Trophoblast cell (in vitro differentiated cells and primary cell): ENCODE measurements around the gene TUBA3E.
"Not testable (repeated sequence)": the region's sequence is repeated elsewhere in the genome, so short reads cannot be mapped to it uniquely, and the experiment has no call there.

Source experiments
- DNase-seq, 2 donors: peaks; one replicate each; pipeline ENCODE4 v3.0.0-alpha.2; 2016
- H2AFZ ChIP-seq: 2 replicates; pipeline ENCODE4 v1.6.1; 2013; ENCODE audit warnings: low read length, moderate library complexity, mild to moderate bottlenecking; ENCODE audit not compliant: insufficient read depth, poor library complexity
- H2AK5ac ChIP-seq: 2 replicates; pipeline ENCODE4 v1.6.1; 2013; ENCODE audit warnings: mild to moderate bottlenecking, low read length
- H2BK120ac ChIP-seq: 2 replicates; pipeline ENCODE4 v1.6.1; 2013; ENCODE audit warnings: low read length, mild to moderate bottlenecking, moderate library complexity; ENCODE audit not compliant: insufficient read depth, poor library complexity
- H2BK12ac ChIP-seq: 2 replicates; pipeline ENCODE4 v1.6.1; 2013; ENCODE audit warnings: mild to moderate bottlenecking, low read length, moderate library complexity
- H2BK5ac ChIP-seq: 2 replicates; pipeline ENCODE4 v1.6.1; 2013; ENCODE audit warnings: low read length, low read depth, moderate library complexity, mild to moderate bottlenecking; ENCODE audit not compliant: poor library complexity
- H3K14ac ChIP-seq: 2 replicates; pipeline ENCODE4 v1.6.1; 2013; ENCODE audit warnings: mild to moderate bottlenecking, low read length
- H3K18ac ChIP-seq: 2 replicates; pipeline ENCODE4 v1.6.1; 2013; ENCODE audit warnings: mild to moderate bottlenecking, low read length
- H3K23ac ChIP-seq: 2 replicates; pipeline ENCODE4 v1.6.1; 2013; ENCODE audit warnings: low read length
- H3K27ac ChIP-seq: 2 replicates; pipeline ENCODE4 v1.5.1; 2013; ENCODE audit warnings: low read depth, mild to moderate bottlenecking, inconsistent platforms, low read length, moderate library complexity
- H3K27me3 ChIP-seq: 2 replicates; pipeline ENCODE4 v1.6.1; 2013; ENCODE audit warnings: inconsistent platforms, mild to moderate bottlenecking, low read length, moderate library complexity; ENCODE audit not compliant: insufficient read depth
- H3K36me3 ChIP-seq, 2 experiments: 1 replicate in 1 of 2; 2 replicates in 1 of 2; pipeline ENCODE4 v1.6.1; 2013; ENCODE audit warnings: low read length in 2 of 2, mild to moderate bottlenecking in 2 of 2, moderate library complexity in 1 of 2; ENCODE audit not compliant: insufficient read depth in 2 of 2, control insufficient read depth in 1 of 2
- H3K4ac ChIP-seq: 2 replicates; pipeline ENCODE4 v1.6.1; 2013; ENCODE audit warnings: low read depth, mild to moderate bottlenecking, low read length, moderate library complexity
- H3K4me1 ChIP-seq, 2 experiments: 1 replicate in 1 of 2; 2 replicates in 1 of 2; pipeline ENCODE4 v1.6.1; 2013; ENCODE audit warnings: low read length in 2 of 2, mild to moderate bottlenecking in 2 of 2, moderate library complexity in 1 of 2; ENCODE audit not compliant: insufficient read depth in 2 of 2, control insufficient read depth in 1 of 2
- H3K4me2 ChIP-seq: 2 replicates; pipeline ENCODE4 v1.6.1; 2013; ENCODE audit warnings: inconsistent platforms, mild to moderate bottlenecking, low read length, moderate library complexity
- H3K4me3 ChIP-seq: 2 replicates; pipeline ENCODE4 v1.5.1; 2013; ENCODE audit warnings: mild to moderate bottlenecking, low read depth, low read length, inconsistent platforms
- H3K79me1 ChIP-seq: one replicate; pipeline ENCODE4 v1.6.1; 2013; ENCODE audit warnings: low read length
- H3K79me2 ChIP-seq: 2 replicates; pipeline ENCODE4 v1.6.1; 2013; ENCODE audit warnings: low read length, mild to moderate bottlenecking; ENCODE audit not compliant: control insufficient read depth, insufficient read depth, poor library complexity
- H3K9ac ChIP-seq: 2 replicates; pipeline ENCODE4 v1.6.1; 2013; ENCODE audit warnings: mild to moderate bottlenecking, low read length
- H3K9me3 ChIP-seq: 2 replicates; pipeline ENCODE4 v1.6.1; 2013; ENCODE audit warnings: low read depth, mild to moderate bottlenecking, control low read depth, inconsistent platforms, low read length; ENCODE audit not compliant: insufficient read depth
- H4K12ac ChIP-seq: 2 replicates; pipeline ENCODE4 v1.6.1; 2013; ENCODE audit warnings: low read depth, mild to moderate bottlenecking, low read length, moderate library complexity
- H4K8ac ChIP-seq: 2 replicates; pipeline ENCODE4 v1.6.1; 2013; ENCODE audit warnings: low read depth, mild to moderate bottlenecking, low read length, moderate library complexity
- H4K91ac ChIP-seq: one replicate; pipeline ENCODE4 v1.6.1; 2013; ENCODE audit warnings: low read depth, mild to moderate bottlenecking, low read length, moderate library complexity
- WGBS: extraction: QIAGEN DNeasy Blood & Tissue Kit; methylation state at CpG from one replicate; pipeline ENCODE4 v1.1.7; 2013; ENCODE audit warnings: missing lambda C conversion rate; ENCODE audit not compliant: insufficient read length, insufficient coverage; ENCODE audit errors: extremely low coverage; 5-methylcytosine and 5-hydroxymethylcytosine counted together

TUBA3E gene

DNA sequence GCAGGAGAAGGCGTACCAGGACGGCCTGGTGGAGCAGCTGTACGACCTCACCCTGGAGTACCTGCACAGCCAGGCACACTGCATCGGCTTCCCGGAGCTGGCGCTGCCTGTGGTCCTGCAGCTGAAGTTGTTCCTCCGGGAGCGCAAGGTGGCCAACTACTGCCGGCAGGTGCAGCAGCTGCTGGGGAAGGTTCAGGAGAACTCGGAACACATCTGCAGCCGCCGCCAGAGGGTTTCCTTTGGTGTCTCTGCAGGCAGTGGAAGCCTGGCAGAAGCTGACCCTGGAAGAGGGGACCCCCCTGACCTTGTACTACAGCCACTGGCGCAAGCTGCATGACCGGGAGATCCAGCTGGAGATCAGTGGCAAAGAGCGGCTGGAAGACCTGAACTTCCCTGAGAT, 32.7 kb upstream of the TUBA3E start:
- not testable (repeated sequence) for H3K18ac ChIP-seq, H3K4me2 ChIP-seq, H3K4ac ChIP-seq, H3K36me3 ChIP-seq, H2AK5ac ChIP-seq, DNase-seq, H3K9me3 ChIP-seq, H2BK5ac ChIP-seq, H2AFZ ChIP-seq, H4K12ac ChIP-seq, H3K9ac ChIP-seq, H3K14ac ChIP-seq, H2BK12ac ChIP-seq, H4K8ac ChIP-seq, H3K4me3 ChIP-seq, H3K27me3 ChIP-seq, H3K23ac ChIP-seq, H3K4me1 ChIP-seq, H4K91ac ChIP-seq, H2BK120ac ChIP-seq, H3K27ac ChIP-seq, H3K79me2 ChIP-seq, H3K79me1 ChIP-seq
- no CpG with 5 or more reads among the region's 15 CpGs for WGBS

DNA sequence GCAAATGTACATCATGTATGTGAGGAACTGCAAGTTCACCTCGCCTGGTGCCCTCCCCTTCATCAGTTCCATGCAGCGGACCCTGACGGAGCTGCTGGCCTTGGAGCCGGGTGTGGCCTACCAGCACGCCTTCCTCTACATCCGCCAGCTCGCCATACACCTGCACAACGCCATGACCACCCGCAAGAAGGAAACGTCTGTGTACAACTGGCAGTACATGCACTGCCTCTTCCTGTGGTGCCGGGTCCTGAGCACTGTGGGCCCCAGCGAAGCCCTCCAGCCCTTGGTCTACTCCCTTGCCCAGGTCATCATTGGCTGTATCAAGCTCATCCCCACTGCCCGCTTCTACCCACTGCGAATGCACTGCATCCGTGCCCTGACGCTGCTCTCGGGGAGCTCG, 32.1 kb upstream of the TUBA3E start:
- H4K12ac ChIP-seq, H3K9me3 ChIP-seq, H3K4me2 ChIP-seq, H2AFZ ChIP-seq, H3K14ac ChIP-seq, H4K91ac ChIP-seq, H4K8ac ChIP-seq, H3K79me1 ChIP-seq, H3K4ac ChIP-seq, H2BK5ac ChIP-seq, H2BK12ac ChIP-seq, H3K27ac ChIP-seq, H2BK120ac ChIP-seq, DNase-seq, H2AK5ac ChIP-seq, H3K23ac ChIP-seq, H3K79me2 ChIP-seq, H3K4me1 ChIP-seq, H3K9ac ChIP-seq, H3K36me3 ChIP-seq, H3K18ac ChIP-seq, H3K27me3 ChIP-seq, H3K4me3 ChIP-seq: not testable (repeated sequence)
- WGBS = no CpG with 5 or more reads among the region's 18 CpGs

DNA sequence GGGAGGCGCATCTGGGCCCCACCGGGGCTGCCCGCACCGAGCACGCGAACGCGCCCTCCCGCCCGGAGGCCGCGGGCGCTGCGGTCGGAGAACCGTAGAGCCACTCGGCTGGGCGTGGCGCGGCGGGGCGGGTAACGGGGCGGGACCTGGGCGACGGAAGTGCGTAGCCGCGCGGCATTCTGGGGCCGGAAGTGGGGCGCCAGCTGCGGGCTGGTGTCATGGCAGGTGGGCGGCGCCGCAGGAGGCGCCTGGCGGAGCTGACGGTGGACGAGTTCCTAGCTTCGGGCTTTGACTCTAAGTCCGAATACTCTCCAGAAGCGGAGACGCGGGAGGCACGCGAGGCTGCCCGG, 30.9 kb upstream of the TUBA3E start:
- H3K4me3 ChIP-seq, H2BK5ac ChIP-seq, H3K4me2 ChIP-seq, H3K79me2 ChIP-seq, H3K23ac ChIP-seq, H3K14ac ChIP-seq, H3K4me1 ChIP-seq, H4K8ac ChIP-seq, H4K91ac ChIP-seq, H2BK12ac ChIP-seq, H3K9me3 ChIP-seq, H2BK120ac ChIP-seq, H2AK5ac ChIP-seq, H4K12ac ChIP-seq, H3K9ac ChIP-seq, H3K4ac ChIP-seq, H3K27me3 ChIP-seq, H3K79me1 ChIP-seq, H2AFZ ChIP-seq, H3K36me3 ChIP-seq, H3K27ac ChIP-seq, H3K18ac ChIP-seq: not testable (repeated sequence)
- DNase-seq = peak; percentile 83 to 86
- WGBS = no CpG with 5 or more reads among the region's 48 CpGs

- not testable (repeated sequence) for H3K4me1 ChIP-seq, H4K8ac ChIP-seq, H2AFZ ChIP-seq, DNase-seq, H2BK5ac ChIP-seq, H3K23ac ChIP-seq, H3K9me3 ChIP-seq, H2BK120ac ChIP-seq, H3K9ac ChIP-seq, H3K18ac ChIP-seq, H3K27ac ChIP-seq, H3K27me3 ChIP-seq, H3K79me2 ChIP-seq, H3K4me2 ChIP-seq, H2BK12ac ChIP-seq, H4K91ac ChIP-seq, H3K4me3 ChIP-seq, H3K36me3 ChIP-seq, H4K12ac ChIP-seq, H3K4ac ChIP-seq, H3K14ac ChIP-seq, H3K79me1 ChIP-seq, H2AK5ac ChIP-seq
- no CpG with 5 or more reads among the region's 69 CpGs for WGBS
Measured at GRCh38 chr2:130228467-130229160, 30.4 kb upstream of the TUBA3E start.
